ENCODE results near the gene EIF4G1.

EIF4G1 gene

DNA sequence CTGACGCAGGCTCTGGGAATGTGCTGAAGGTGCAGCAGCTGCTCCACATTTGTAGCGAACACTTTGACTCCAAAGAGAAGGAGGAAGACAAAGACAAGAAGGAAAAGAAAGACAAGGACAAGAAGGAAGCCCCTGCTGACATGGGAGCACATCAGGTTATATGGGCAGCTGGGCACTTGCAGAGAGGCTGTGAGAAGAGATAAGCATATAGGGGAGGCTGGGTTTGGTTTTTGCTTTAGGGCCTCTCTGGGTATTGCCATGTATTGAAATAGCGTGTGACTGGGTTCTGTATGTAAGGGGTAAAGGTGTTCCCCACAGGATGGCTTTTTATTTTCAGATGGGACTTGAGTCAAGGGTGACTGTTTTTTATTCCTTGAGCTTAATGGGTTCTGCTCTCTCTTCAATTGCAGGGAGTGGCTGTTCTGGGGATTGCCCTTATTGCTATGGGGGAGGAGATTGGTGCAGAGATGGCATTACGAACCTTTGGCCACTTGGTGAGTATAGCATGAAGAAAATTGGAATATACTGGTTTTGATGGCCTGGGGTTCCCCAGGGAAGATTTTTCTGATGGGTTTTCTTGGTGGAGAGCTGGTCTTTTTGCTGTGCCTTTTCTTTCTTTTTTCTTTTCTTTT is 7.9 kb upstream of the EIF4G1 start:
- no peak for DNase-seq

GRCh38 chr3:184307915-184308314 is 6.5 kb upstream of the EIF4G1 start:
- no peak for DNase-seq

DNA sequence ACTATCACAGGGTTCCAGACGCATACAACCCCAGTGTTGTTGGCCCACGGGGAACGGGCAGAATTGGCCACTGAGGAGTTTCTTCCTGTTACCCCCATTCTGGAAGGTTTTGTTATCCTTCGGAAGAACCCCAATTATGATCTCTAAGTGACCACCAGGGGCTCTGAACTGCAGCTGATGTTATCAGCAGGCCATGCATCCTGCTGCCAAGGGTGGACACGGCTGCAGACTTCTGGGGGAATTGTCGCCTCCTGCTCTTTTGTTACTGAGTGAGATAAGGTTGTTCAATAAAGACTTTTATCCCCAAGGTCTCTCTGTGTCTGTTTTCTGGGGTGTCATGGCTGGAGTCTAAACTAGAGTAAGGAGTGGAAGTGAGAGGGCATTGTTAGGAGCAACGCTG is 5.7 kb upstream of the EIF4G1 start:
- no peak for DNase-seq

DNA sequence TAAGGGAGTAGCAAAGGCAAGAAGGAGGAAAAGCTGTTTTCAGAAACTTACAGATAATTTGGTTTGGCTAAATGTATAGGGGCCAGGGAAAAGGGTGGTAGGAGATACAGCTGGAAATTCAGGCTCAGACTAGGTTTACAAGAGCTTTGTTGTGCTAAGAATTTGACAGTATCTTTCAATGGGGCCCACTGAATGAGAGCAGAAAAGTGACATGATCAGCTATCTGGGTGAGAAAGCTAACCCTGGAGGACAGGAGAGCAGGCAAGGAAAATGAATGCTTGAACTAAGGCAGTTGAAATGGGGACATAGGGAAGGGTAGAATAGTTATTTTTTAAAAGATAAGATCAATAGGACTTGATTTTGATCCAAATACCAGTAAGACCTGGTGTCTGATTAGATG is 2.8 kb upstream of the EIF4G1 start:
- DNase-seq, result no peak

DNA sequence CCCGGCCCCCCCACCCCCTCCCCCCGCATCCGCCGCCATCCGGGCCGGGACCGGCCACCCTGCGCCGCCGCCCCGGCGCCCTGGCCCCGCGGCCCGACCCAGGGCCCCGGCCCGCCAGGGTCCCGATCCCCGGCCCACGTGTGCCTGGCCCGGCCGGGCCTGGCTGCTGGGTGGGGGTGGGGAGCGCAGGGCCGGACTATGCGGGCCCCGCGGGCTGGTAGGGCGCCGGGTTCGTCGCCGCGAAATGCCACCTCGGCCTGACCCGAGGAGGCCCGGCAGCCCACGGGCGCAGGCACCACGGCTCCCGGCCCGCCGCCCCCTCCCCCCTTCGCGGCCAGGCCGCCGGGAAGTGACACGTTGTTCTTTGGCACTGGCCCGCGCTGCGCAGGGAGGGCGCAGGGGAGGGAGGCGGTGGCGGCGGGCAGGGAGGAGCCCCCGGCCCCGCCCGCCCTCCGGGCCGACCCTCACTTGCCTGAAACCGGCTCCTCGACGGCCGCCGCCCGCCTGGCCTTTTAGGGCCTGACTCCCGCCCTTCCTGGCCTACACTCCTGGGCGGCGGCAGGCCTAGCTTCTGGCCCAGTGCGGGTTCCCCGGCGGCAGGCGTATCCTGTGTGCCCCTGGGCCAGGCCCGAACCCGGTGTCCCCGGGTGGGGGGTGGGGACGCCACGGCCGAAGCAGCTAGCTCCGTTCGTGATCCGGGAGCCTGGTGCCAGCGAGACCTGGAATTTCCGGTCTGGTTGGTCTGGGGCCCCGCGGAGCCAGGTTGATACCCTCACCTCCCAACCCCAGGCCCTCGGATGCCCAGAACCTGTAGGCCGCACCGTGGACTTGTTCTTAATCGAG is 515 bp downstream of the EIF4G1 start:
- peak; percentile 77 for DNase-seq

DNA sequence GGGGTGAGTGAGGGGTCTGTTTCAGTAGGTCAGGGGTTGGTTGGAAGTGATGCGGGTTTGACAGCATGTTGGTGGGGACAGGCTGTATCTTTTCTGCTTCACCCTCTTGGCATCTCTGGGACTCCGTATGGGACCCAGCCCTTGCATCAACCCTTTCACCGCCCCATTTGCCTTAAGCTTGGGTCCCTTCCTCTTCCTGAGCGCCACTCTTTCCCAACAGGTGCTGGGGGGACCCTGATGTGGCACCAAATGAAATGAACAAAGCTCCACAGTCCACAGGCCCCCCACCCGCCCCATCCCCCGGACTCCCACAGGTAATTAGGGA is 1.1 kb downstream of the EIF4G1 start:
- no peak for DNase-seq

DNA sequence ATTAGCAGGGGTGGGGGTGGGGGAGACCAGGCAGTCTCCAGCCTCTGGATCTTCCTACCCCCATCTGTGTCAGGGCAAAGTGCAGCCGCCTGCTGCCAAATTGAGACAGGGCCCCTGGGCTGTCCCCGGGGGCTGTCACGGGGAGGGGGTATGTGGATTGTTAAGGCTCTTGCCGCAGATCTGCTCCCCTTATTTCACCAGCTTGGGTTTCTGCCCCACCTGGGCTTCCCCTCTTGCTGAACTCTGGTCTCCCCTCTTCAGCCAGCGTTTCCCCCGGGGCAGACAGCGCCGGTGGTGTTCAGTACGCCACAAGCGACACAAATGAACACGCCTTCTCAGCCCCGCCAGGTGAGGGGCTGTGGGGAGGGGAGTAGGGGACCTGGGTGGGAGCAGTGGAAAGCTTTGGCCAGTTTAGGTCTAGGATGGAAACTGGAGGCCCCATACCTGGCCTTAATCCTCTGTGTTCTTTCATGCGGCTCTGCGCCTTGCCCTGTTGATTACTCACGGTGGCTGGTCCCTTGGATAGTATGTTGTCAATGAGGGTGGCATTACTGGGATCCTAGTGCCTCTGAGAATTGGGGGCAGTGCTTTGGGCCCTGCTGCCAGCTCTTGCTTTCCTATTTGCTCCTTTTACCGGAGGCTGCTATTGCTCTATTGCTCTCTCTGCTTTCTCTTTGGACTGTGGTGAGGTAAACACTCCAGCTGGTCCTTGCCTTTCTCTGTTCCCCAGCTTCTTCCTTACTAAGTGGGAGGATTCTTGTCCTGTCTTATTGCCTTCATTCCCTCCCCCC is 1.7 kb downstream of the EIF4G1 start:
- no peak for DNase-seq

- DNase-seq, result no peak
Measured at GRCh38 chr3:184316792-184317191, 2.4 kb downstream of the EIF4G1 start.

DNA sequence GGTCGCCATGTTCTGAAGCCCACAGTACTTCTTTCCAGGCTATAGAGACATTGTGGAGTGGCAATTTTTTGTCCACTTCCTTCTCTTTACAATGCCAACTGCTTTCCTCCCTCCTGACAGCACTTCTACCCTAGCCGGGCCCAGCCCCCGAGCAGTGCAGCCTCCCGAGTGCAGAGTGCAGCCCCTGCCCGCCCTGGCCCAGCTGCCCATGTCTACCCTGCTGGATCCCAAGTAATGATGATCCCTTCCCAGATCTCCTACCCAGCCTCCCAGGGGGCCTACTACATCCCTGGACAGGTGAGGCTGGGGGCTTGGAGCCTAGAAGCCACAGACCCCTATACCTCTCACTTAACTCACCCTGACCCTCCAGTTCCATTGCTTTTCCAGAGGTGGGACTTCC is 2.8 kb downstream of the EIF4G1 start:
- DNase-seq, result no peak

DNA sequence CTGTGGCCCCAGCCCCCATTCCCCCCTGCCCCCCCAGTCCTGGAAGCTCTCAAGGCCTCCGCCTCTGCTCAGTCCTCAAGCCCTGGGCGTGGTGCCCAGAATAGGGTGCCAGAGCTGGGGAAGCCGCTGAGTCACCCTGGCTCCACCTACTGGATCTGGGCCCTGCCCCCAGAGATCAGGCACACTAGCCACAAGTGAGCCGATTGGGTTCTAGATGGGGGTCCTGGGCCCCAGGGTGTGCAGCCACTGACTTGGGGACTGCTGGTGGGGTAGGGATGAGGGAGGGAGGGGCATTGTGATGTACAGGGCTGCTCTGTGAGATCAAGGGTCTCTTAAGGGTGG is 5.7 kb downstream of the EIF4G1 start:
- peak; percentile 46 for DNase-seq

DNA sequence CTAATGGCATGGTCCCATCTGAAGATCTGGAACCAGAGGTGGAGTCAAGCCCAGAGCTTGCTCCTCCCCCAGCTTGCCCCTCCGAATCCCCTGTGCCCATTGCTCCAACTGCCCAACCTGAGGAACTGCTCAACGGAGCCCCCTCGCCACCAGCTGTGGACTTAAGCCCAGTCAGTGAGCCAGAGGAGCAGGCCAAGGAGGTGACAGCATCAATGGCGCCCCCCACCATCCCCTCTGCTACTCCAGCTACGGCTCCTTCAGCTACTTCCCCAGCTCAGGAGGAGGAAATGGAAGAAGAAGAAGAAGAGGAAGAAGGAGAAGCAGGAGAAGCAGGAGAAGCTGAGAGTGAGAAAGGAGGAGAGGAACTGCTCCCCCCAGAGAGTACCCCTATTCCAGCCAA is 7.3 kb downstream of the EIF4G1 start:
- no peak for DNase-seq

DNA sequence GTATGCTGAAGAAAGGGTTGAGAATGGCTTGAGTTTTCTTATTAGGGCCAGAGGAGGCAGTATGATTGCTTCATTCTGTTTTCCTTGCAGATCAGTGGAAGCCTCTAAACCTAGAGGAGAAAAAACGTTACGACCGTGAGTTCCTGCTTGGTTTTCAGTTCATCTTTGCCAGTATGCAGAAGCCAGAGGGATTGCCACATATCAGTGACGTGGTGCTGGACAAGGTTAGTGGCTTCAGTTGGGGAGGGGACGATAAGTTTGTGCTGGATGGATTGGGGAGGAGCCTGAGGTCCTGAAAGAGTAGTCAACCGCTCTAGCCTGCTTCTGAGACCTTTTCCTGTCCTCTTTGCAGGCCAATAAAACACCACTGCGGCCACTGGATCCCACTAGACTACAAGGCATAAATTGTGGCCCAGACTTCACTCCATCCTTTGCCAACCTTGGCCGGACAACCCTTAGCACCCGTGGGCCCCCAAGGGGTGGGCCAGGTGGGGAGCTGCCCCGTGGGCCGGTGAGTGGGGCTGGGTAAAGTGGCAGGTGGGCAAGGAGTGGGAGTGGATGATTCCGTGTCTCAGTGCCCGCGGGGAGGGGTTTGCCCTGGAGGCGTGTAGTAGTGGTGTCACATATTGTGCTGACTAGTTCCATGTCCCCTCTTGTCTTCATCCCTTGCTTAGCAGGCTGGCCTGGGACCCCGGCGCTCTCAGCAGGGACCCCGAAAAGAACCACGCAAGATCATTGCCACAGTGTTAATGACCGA is 8.5 kb downstream of the EIF4G1 start:
- no peak for DNase-seq

DNA sequence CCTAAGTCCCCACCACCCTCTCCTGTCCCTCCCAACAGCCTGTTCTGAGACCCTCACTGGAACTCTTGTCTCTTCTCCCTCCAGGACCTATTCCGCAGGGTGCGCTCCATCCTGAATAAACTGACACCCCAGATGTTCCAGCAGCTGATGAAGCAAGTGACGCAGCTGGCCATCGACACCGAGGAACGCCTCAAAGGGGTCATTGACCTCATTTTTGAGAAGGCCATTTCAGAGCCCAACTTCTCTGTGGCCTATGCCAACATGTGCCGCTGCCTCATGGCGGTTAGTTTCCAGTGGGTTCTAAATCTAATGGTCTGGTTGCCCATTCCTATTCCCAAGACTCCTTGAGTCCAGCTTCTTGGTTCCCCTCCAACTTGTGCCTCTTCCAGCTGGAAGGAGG is 9.3 kb downstream of the EIF4G1 start:
- no peak for DNase-seq

- DNase-seq, result no peak
Measured at GRCh38 chr3:184325269-184325668, 10.9 kb downstream of the EIF4G1 start.

DNA sequence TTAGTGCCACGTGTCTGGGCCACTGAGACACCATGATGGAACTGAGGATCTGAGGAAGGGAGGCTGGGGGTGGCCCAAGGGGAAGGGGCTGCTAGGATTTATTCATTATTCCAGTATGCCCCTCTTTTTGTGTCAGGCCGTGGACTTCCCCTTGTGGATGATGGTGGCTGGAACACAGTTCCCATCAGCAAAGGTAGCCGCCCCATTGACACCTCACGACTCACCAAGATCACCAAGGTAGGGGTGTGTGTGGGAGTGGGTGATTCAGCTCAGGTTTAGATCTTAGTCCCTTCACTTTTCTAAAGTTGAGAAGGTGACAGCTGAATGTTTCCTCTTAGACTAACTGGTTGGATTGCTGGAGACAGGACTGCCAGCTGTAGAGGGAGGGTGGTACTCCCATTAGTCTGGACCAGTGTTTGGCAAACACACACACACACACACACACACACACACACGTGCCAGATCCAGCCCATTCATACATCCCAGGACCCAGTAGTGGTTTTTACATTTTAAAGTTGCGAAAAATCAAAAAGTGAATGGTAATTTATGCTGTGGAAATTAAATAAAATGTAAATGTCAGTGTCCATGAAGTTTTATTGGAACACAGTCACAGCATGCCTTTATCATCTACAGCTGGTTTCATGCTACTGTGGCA is 11.4 kb downstream of the EIF4G1 start:
- no peak for DNase-seq

- no peak for DNase-seq
Measured at GRCh38 chr3:184327171-184327570, 12.8 kb downstream of the EIF4G1 start.

GRCh38 chr3:184328516-184328915 is 14.1 kb downstream of the EIF4G1 start:
- no peak for DNase-seq

DNA sequence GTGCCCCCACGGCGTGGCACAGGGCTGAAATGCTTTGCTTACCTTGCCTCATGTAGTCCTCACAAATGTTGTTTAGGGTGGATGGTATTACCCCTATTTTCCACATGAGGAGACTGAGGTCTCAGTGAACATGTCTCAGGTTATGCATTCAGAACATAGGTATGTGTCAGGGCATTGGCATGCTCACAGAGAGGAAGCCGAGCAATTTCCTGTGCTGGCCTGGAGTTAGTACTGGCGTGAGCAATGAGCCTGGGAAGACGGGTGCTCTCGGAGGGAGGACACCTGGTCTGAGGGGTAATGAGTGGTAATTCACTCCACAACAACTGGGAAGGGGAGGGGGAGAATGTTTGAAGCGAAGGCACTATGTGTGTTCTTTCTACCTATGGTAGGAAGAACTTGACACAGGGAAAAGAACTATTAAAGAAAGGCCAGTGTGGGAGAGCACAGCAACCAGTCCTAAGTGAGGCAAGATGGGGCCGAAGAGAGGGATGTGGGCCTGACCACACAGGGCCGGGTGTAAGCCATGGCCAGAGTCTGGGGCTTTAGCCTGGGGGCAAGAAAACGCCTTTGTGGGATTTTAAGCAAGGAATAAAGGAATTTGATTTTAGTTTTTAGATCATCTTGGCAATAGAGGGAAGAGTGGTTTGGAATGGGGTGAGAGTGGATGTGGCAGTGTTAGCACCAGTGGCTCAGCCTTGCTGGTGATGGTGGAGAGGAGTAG is 18.1 kb downstream of the EIF4G1 start:
- DNase-seq, result no peak

DNA sequence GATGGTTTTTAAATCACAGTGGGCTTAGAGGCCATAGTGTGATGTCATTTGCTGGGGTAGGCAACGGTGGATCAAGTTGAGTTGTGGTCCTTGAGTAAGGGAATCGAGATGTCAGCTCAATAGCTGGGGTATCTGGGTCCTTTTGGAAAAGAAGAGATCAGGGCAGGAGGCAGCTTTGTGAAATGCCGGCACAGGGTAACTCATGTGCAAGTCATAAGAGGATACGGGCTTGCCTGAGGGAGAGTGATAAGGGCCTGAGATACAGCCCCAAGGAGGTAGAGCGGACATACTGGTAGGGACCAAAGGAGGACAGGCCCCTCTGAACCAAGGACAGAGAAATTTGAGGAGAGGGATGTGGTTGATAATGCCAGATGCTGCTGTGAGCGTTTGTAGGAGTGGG is 18.8 kb downstream of the EIF4G1 start:
- DNase-seq, result no peak

DNA sequence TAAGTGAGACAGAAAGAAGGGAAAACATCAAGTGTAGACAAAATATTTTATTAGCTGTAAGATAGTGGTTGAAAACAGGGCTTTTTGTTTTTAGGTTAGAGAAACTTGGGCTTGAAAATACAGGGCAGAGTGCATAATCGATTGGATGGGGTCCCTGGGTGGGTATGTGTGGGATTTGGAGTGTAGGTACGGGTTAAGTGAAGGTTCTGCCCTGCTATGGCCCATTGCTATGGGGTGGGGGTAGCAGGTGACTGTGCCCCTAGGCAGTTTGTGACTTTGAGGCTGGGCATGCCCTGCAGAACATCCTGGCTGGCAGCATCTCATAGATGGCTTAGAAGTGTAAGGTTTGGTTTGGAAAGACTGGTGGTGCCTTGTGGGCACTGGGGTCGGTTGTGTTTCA is 19.3 kb downstream of the EIF4G1 start:
- no peak for DNase-seq

DNA sequence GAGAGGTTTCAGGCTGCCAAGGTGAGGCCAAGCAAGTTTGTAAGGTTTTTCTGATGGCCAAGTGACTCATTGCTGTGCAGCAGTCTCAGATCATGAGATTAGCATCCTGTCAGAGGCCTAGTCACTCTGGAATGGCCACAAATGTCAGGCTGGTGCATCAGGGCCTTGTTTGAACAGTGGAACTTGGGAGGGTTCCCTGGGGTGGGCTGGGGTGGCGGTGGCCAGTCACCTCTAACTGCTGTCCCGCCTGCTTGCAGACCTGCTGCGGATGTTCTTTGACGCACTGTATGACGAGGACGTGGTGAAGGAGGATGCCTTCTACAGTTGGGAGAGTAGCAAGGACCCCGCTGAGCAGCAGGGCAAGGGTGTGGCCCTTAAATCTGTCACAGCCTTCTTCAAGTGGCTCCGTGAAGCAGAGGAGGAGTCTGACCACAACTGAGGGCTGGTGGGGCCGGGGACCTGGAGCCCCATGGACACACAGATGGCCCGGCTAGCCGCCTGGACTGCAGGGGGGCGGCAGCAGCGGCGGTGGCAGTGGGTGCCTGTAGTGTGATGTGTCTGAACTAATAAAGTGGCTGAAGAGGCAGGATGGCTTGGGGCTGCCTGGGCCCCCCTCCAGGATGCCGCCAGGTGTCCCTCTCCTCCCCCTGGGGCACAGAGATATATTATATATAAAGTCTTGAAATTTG is 20.2 kb downstream of the EIF4G1 start:
- peak; percentile 61 for DNase-seq

DNA sequence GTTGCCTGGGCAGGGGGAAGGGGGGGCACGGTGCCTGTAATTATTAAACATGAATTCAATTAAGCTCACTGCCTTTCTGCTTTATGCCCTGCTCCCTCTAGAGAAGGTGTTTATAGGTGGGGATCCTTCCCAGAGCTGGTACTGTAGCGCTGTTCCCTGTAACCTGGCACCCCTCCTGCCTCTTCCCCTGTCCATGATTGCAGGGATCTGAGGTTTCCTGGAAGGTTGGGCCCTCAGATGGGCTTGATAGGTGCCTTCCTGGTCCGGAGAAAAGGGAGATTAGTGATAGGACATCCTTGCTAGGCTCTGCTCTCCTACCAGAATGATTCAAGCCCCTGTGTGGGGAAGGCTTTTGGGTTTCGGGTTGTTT is 20.9 kb downstream of the EIF4G1 start:
- no peak for DNase-seq
